Osteoblast (primary cell): Measurements from ENCODE around the gene ACOT4. TPM values are rescaled to one million over a fixed set of nuclear protein-coding genes. Genes with fewer than 3 reads are reported as not detected.
"Not testable (repeated sequence)": the region's sequence is repeated elsewhere in the genome, so short reads cannot be mapped to it uniquely, and the experiment has no call there.

Experiments
- DNase-seq: peaks from one replicate; pipeline ENCODE4 v3.0.0; 2011; ENCODE audit warnings: low spot score, mixed read lengths; ENCODE audit not compliant: insufficient read length; ENCODE audit errors: missing footprints
- H2AFZ ChIP-seq: 2 replicates; pipeline ENCODE4 v1.6.0; 2011; ENCODE audit warnings: mild to moderate bottlenecking, low read length
- H3K27ac ChIP-seq: 2 replicates; pipeline ENCODE4 v1.5.1; 2011; ENCODE audit warnings: mild to moderate bottlenecking, low read depth, low read length, moderate library complexity
- H3K27me3 ChIP-seq: 2 replicates; pipeline ENCODE4 v1.6.0; 2012; ENCODE audit warnings: mild to moderate bottlenecking, control low read depth, inconsistent platforms, low read length, moderate library complexity; ENCODE audit not compliant: insufficient read depth
- H3K36me3 ChIP-seq: 2 replicates; pipeline ENCODE4 v1.5.1; 2011; ENCODE audit warnings: mild to moderate bottlenecking, low read length, control low read depth, moderate library complexity; ENCODE audit not compliant: insufficient read depth
- H3K4me1 ChIP-seq: 2 replicates; pipeline ENCODE4 v1.5.1; 2011; ENCODE audit warnings: mild to moderate bottlenecking, low read length, control low read depth, moderate library complexity; ENCODE audit not compliant: insufficient read depth
- H3K4me2 ChIP-seq: 2 replicates; pipeline ENCODE4 v1.6.0; 2011; ENCODE audit warnings: mild to moderate bottlenecking, low read length; ENCODE audit not compliant: insufficient read depth
- H3K4me3 ChIP-seq: fragments of 200-600 bp; sonication (generic); 3 replicates; pipeline ENCODE4 v1.5.1; 2012; ENCODE audit warnings: mild to moderate bottlenecking, low read length, inconsistent platforms; ENCODE audit not compliant: insufficient read depth
- H3K79me2 ChIP-seq: 2 replicates; pipeline ENCODE4 v1.6.0; 2012; ENCODE audit warnings: mild to moderate bottlenecking, low read length, control low read depth, inconsistent platforms; ENCODE audit not compliant: insufficient read depth
- H3K9me3 ChIP-seq: 2 replicates; pipeline ENCODE4 v1.5.1; 2011; ENCODE audit warnings: low read depth, low read length, control low read depth
- H4K20me1 ChIP-seq: 2 replicates; pipeline ENCODE4 v1.6.0; 2012; ENCODE audit warnings: mild to moderate bottlenecking, low read length, control low read depth; ENCODE audit not compliant: insufficient read depth
- total RNA-seq: library from RNA; depleted of rRNA; stranded (reverse); fragments of >200 nt; gene quantifications from 2 replicates; pipeline ENCODE4 v1.2.3, GENCODE V29; 2012
- TF ChIP-seq, protein P1 (sequence below): IDR thresholded peaks from 2 replicates; pipeline ENCODE4 v1.5.1; 2011; ENCODE audit warnings: mild to moderate bottlenecking, low read depth, low read length, moderate library complexity; ENCODE audit errors: extremely low read depth

The ACOT4 gene
- total RNA-seq = 1.8 and 2.5 TPM in 2 replicates

GRCh38 chr14:73591690-73592449 is at the start of gene ACOT4:
Gene ACOT4, plus strand, starts transcription at chr14:73591873. Its CDS starts 87 bp downstream, at chr14:73591960.
- peak; percentile 93 for DNase-seq
- Histone ChIP-seq H3K36me3 (no peaks in the 10 kb centered on the region), H3K27me3 (no peaks in the 10 kb centered on the region), H3K4me2 (peak within 1 kb of the TSS; percentile 83), H3K9me3 (no peaks in the 10 kb centered on the region), H3K4me3 (peak within 1 kb of the TSS; percentile 74), H3K4me1 (no peaks in the 10 kb centered on the region), H2AFZ (peak within 1 kb of the TSS; percentile 89), H3K79me2 (no peaks in the 10 kb centered on the region), H4K20me1 (no peaks in the 10 kb centered on the region), H3K27ac (no peak within 1 kb of the TSS)
- TF ChIP-seq, protein P1, sequence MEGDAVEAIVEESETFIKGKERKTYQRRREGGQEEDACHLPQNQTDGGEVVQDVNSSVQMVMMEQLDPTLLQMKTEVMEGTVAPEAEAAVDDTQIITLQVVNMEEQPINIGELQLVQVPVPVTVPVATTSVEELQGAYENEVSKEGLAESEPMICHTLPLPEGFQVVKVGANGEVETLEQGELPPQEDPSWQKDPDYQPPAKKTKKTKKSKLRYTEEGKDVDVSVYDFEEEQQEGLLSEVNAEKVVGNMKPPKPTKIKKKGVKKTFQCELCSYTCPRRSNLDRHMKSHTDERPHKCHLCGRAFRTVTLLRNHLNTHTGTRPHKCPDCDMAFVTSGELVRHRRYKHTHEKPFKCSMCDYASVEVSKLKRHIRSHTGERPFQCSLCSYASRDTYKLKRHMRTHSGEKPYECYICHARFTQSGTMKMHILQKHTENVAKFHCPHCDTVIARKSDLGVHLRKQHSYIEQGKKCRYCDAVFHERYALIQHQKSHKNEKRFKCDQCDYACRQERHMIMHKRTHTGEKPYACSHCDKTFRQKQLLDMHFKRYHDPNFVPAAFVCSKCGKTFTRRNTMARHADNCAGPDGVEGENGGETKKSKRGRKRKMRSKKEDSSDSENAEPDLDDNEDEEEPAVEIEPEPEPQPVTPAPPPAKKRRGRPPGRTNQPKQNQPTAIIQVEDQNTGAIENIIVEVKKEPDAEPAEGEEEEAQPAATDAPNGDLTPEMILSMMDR = no peak

DNA sequence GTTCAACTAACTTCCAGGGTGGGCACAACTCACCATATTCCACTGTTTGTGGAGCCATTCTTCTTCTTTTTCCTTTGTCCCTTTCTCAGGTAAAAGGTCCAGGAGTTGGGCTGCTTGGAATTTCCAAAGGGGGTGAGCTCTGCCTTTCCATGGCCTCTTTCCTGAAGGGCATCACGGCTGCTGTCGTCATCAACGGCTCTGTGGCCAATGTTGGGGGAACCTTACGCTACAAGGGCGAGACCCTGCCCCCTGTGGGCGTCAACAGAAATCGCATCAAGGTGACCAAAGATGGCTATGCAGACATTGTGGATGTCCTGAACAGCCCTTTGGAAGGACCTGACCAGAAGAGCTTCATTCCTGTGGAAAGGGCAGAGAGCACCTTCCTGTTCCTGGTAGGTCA is 48.7 kb upstream of the ACOT4 start:
- not testable (repeated sequence) for H3K9me3 ChIP-seq, H3K27me3 ChIP-seq, H2AFZ ChIP-seq, H3K4me1 ChIP-seq, H4K20me1 ChIP-seq, H3K36me3 ChIP-seq, H3K79me2 ChIP-seq, H3K27ac ChIP-seq, H3K4me3 ChIP-seq, H3K4me2 ChIP-seq, DNase-seq

DNA sequence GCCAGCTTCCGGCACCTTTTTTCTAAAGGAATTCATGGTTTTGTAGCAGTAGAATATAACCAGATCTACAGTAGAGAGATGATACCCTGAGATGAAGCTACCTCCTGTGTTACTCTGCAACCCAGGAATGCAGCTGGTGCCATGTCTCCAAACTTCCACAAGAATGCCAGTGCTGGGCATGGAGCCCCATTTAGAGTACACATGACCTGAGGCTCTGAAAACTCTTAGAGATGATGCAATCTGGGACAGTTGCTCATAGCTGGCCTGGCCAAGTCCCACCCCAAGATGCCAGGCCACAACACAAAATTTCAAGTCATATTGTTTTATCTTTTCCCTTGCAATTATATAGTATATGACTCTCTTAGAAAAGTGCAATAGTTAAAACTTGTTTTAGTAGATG is 46.3 kb upstream of the ACOT4 start:
- not testable (repeated sequence) for H3K27ac ChIP-seq, H2AFZ ChIP-seq, H3K4me3 ChIP-seq, H3K4me2 ChIP-seq, H3K4me1 ChIP-seq, H3K36me3 ChIP-seq, DNase-seq, H3K27me3 ChIP-seq, H3K79me2 ChIP-seq, H4K20me1 ChIP-seq, H3K9me3 ChIP-seq

GRCh38 chr14:73549097-73549496 is 42.6 kb upstream of the ACOT4 start:
- H3K79me2 ChIP-seq, H4K20me1 ChIP-seq, H3K27me3 ChIP-seq, H3K4me3 ChIP-seq, H3K9me3 ChIP-seq, DNase-seq, H2AFZ ChIP-seq, H3K36me3 ChIP-seq, H3K4me2 ChIP-seq, H3K27ac ChIP-seq, H3K4me1 ChIP-seq: not testable (repeated sequence)

GRCh38 chr14:73549889-73550524 is 41.7 kb upstream of the ACOT4 start:
- not testable (repeated sequence) for H3K9me3 ChIP-seq, H3K27ac ChIP-seq, H3K4me1 ChIP-seq, H3K36me3 ChIP-seq, H2AFZ ChIP-seq, H4K20me1 ChIP-seq, H3K4me2 ChIP-seq, H3K79me2 ChIP-seq, DNase-seq, H3K27me3 ChIP-seq, H3K4me3 ChIP-seq
